ENCODE measurements around the gene CANX. TPM values are rescaled to one million over a fixed set of nuclear protein-coding genes. Genes with fewer than 3 reads are reported as not detected.

Gene CANX
- total and polyA plus RNA-seq, 8 donors, result 344 to 872 (median 422) TPM

DNA sequence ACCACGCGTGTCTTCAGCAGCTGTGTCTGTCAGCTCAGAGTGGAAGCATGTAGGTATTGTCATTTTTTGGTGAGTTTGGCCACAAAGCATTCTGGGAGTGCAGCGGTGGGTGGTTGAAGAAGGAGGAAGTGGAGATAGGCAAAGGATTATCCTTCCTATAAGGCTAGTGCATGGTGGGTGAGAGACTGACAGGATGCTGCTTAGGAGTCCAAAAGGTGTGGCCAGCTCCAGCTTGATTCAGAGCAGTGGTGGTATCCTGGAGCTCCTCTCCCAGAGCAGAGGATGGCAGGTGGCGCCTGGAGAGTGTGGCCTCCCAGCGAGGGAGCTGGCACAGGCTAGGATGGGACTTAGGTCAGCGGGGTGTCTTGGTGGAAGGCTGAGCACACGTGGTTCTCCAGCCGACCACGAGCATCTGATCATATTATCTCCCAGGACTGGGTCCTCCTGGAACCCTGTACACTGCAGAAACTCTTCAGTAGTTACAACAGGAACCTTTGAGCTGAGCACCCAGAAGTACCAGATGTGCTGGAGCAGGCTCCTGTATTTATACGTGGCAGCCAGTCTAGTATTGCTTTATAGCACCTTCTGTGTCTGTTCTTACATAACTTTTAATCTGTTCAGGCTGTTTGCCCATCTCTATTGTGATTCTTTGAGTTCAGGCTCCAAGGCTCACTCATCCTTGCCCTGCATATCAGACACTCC, 63.5 kb downstream of the CANX start:
- DNase-seq, result peak in 1 of 4 donors; percentile 33
- ATAC-seq, result peak; percentile 6
- H3K27ac ChIP-seq, result peak overlapping the region; percentile 5 to 55
- H3K27me3 ChIP-seq, result no peaks in the 10 kb centered on the region
- no peaks in the 10 kb centered on the region for H3K9me3 ChIP-seq
- no peak overlapping the region for H3K4me3 ChIP-seq
- TF ChIP-seq, protein P1, sequence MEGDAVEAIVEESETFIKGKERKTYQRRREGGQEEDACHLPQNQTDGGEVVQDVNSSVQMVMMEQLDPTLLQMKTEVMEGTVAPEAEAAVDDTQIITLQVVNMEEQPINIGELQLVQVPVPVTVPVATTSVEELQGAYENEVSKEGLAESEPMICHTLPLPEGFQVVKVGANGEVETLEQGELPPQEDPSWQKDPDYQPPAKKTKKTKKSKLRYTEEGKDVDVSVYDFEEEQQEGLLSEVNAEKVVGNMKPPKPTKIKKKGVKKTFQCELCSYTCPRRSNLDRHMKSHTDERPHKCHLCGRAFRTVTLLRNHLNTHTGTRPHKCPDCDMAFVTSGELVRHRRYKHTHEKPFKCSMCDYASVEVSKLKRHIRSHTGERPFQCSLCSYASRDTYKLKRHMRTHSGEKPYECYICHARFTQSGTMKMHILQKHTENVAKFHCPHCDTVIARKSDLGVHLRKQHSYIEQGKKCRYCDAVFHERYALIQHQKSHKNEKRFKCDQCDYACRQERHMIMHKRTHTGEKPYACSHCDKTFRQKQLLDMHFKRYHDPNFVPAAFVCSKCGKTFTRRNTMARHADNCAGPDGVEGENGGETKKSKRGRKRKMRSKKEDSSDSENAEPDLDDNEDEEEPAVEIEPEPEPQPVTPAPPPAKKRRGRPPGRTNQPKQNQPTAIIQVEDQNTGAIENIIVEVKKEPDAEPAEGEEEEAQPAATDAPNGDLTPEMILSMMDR (IDR thresholded peaks at IDR 0.05), result no peak
- intact Hi-C loops (cut with DNase I), result loop anchor here in 1 of 2 donors (5.0 to 10.0 kb wide), 2 partner anchors 35 to 143 kb away; partner anchors contain the start of gene TBC1D9B
- peaks cover 0 to 22% of the 10 kb centered on the region in 2 donors for H3K36me3 ChIP-seq
- peaks cover 25 to 98% of the 10 kb centered on the region in 2 donors for H3K4me1 ChIP-seq

DNA sequence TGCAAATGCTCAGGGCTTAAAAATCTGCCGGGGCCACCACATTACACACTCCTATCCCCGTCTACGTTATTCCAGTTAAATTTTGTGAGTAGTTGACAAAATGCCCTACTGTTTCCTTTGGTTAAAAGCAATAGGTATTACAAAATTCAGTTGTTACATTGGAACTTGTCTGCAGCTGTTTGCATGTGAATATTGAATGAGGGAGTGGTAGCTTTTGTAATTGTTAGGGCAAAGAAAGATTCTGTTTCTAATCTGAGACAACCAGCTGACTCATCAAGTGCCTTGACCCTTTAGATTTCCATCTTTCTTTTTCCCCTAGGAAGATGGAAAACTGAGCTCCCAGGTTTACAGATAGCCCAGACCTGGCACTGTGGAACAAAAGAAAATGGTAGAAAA, 64.0 kb downstream of the CANX start:
- Histone ChIP-seq H3K36me3 (peaks cover 0 to 28% of the 10 kb centered on the region in 2 donors), H3K4me3 (no peak overlapping the region), H3K9me3 (no peaks in the 10 kb centered on the region), H3K4me1 (peaks cover 25 to 99% of the 10 kb centered on the region in 2 donors), H3K27ac (peak overlapping the region; percentile 5 to 55), H3K27me3 (no peaks in the 10 kb centered on the region)
- no peak for DNase-seq
- intact Hi-C loops (cut with DNase I), result loop anchor here in 1 of 2 donors (5.0 to 10.0 kb wide), 2 partner anchors 35 to 142 kb away; partner anchors contain the start of gene TBC1D9B
- ATAC-seq, result peak; percentile 3
- TF ChIP-seq, protein P1 (IDR thresholded peaks at IDR 0.05), result no peak

DNA sequence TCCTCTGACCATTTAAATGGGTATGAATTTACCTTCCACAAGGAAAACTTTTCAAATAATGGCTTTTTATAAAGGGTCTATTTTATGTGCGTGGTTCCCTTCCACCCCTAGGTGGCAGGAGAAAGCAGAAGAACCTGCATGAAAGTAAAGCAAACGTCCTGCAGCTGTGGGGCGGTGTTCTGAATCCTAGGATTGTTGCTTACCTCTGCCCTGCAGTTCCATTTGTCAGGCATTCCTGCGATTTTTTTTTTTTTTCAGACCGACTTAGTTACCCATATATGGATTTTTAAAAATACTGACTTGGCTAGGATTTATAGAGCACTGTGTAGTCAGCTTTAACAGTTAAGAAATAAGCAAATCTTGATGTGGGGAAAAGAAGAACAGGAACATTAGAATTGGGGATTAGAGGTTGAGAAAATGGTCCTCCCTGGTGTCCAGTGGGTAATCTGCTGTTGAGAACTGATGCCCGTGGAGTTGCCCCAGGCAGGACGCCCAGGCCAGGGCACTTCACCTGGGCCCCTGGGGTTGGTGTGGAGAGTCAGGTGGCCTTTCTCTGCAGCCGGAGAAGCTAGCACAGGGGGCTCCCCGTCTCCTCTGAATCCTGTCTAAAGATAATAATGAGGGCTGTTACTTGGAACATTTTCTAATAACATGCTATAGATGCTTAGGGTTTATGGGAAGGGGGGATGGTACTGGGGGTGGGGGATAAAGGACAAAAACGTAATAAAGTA, 64.6 kb downstream of the CANX start:
- DNase-seq (peak; percentile 23 to 77 (median 56)), ATAC-seq (peak; percentile 90)
- intact Hi-C loops (cut with DNase I), result loop anchor here in 1 of 2 donors (5.0 to 10.0 kb wide), 2 partner anchors 34 to 141 kb away; partner anchors contain the start of gene TBC1D9B
- Histone ChIP-seq H3K36me3 (peaks cover 0 to 34% of the 10 kb centered on the region in 2 donors), H3K4me3 (no peak overlapping the region), H3K27me3 (no peaks in the 10 kb centered on the region), H3K9me3 (no peaks in the 10 kb centered on the region), H3K27ac (peak overlapping the region in 1 of 2 donors; percentile 55), H3K4me1 (peaks cover 25 to 99% of the 10 kb centered on the region in 2 donors)
- TF ChIP-seq, protein P1 (IDR thresholded peaks at IDR 0.05), result peak; percentile 70 to 84

DNA sequence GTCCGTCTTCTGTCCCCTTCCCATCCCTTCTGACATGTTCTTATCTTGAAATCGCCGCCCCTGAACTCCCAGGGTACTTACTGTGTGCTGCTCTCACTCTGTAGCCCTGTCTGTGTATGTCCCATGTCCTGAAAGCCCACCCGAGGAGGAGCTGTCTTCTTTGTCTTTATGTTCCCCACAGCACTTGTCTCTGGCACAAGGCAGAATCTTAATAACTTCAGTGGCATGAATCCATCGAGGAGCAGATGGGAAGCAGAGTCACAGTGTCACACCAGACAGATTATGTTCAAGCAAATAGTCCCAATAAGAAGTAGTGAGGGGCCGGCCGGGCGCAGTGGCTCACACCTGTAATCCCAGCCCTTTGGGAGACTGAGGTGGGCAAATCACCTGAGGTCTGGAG, 65.3 kb downstream of the CANX start:
- ATAC-seq, result no peak
- Histone ChIP-seq H3K4me1 (peaks cover 25 to 99% of the 10 kb centered on the region in 2 donors), H3K27me3 (no peaks in the 10 kb centered on the region), H3K9me3 (no peaks in the 10 kb centered on the region), H3K36me3 (peaks cover 0 to 40% of the 10 kb centered on the region in 2 donors), H3K27ac (no peak overlapping the region), H3K4me3 (no peak overlapping the region)
- intact Hi-C loops (cut with DNase I), result loop anchor here in 1 of 2 donors (5.0 to 10.0 kb wide), 2 partner anchors 33 to 141 kb away; partner anchors contain the start of gene TBC1D9B
- DNase-seq, result no peak
- TF ChIP-seq, protein P1 (IDR thresholded peaks at IDR 0.05), result no peak

Data from left lung (tissue), 10 donors.